Upper lobe of right lung (tissue), 1 donor: ENCODE data around the gene NMNAT2. TPM values are rescaled to one million over a fixed set of nuclear protein-coding genes. Genes with fewer than 3 reads are reported as not detected.
A peak's percentile ranks its signal among the peaks of the same experiment; 100 is the strongest.
"Not testable (repeated sequence)": the region's sequence is repeated elsewhere in the genome, so short reads cannot be mapped to it uniquely, and the experiment has no call there.

Source experiments
- ATAC-seq: fragments of 200-7000 bp; cut with Tn5 transposase; one replicate; pipeline ENCODE4 v1.9.1; 2020; ENCODE audit warnings: mild to moderate bottlenecking, moderate library complexity
- DNase-seq: peaks from one replicate; pipeline ENCODE4 v3.0.0-alpha.2; 2020
- H3K27ac ChIP-seq: fragments of 200-600 bp; one replicate; pipeline ENCODE4 v1.8.0; 2022
- H3K27me3 ChIP-seq: fragments of 200-600 bp; one replicate; pipeline ENCODE4 v1.8.0; 2022; ENCODE audit warnings: mild to moderate bottlenecking
- H3K36me3 ChIP-seq: fragments of 200-600 bp; one replicate; pipeline ENCODE4 v1.8.0; 2022
- H3K4me1 ChIP-seq: fragments of 200-600 bp; one replicate; pipeline ENCODE4 v1.8.0; 2022
- H3K4me3 ChIP-seq: fragments of 200-600 bp; one replicate; pipeline ENCODE4 v1.8.0; 2022; ENCODE audit warnings: mild to moderate bottlenecking
- H3K9me3 ChIP-seq: fragments of 200-600 bp; one replicate; pipeline ENCODE4 v1.8.0; 2022
- intact Hi-C: fragments of 100-400 bp; cut with DNase I; formaldehyde crosslinking; loops from one replicate; pipeline ENCODE4 v1.11.0; 2022
- total RNA-seq: library from RNA; stranded (reverse); fragmentation: NEBNext Ultra II Directional; extraction: Animal tissue kit (Norgen Biotek cat#: 25700); gene quantifications from one replicate; pipeline ENCODE4 v1.2.1, GENCODE V29; 2021
- TF ChIP-seq, protein P1 (sequence below): fragments of 200-600 bp; IDR thresholded peaks from one replicate; pipeline ENCODE4 v1.8.0; 2022; ENCODE audit warnings: antibody characterized with exemption
- donor health status: DM: no; HTN: yes; CAD: no; lungs with severe emphysema.

Gene NMNAT2
- total RNA-seq, 1 donor from 2014 or later = 0.38 TPM

DNA sequence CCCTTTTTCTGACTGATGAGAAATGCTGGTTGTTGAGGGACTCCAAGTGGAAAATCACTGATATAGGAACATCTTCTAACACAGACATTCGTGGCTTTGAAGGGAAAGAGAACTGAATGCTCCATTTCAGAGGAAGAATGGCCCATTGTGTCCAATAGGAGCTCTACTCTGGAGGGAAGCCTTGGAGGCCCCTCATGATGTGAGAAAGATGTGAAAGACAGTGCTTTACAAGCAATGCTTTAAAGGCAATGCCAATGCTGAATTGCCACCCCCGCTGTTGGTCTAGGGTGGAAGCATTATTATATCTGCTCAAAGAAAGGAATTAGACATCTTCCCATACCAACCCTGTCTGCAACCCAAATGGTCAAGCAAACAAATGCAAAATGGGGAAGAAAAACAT is 13.7 kb downstream of the NMNAT2 start:
- Histone ChIP-seq H3K4me3 (no peak overlapping the region), H3K4me1 (no peaks in the 10 kb centered on the region), H3K9me3 (no peaks in the 10 kb centered on the region), H3K27me3 (no peaks in the 10 kb centered on the region), H3K36me3 (no peaks in the 10 kb centered on the region), H3K27ac (no peak overlapping the region)
- no peak for DNase-seq
- TF ChIP-seq, protein P1, sequence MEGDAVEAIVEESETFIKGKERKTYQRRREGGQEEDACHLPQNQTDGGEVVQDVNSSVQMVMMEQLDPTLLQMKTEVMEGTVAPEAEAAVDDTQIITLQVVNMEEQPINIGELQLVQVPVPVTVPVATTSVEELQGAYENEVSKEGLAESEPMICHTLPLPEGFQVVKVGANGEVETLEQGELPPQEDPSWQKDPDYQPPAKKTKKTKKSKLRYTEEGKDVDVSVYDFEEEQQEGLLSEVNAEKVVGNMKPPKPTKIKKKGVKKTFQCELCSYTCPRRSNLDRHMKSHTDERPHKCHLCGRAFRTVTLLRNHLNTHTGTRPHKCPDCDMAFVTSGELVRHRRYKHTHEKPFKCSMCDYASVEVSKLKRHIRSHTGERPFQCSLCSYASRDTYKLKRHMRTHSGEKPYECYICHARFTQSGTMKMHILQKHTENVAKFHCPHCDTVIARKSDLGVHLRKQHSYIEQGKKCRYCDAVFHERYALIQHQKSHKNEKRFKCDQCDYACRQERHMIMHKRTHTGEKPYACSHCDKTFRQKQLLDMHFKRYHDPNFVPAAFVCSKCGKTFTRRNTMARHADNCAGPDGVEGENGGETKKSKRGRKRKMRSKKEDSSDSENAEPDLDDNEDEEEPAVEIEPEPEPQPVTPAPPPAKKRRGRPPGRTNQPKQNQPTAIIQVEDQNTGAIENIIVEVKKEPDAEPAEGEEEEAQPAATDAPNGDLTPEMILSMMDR = no peak
- intact Hi-C loops = no loop called here
- no peak for ATAC-seq

DNA sequence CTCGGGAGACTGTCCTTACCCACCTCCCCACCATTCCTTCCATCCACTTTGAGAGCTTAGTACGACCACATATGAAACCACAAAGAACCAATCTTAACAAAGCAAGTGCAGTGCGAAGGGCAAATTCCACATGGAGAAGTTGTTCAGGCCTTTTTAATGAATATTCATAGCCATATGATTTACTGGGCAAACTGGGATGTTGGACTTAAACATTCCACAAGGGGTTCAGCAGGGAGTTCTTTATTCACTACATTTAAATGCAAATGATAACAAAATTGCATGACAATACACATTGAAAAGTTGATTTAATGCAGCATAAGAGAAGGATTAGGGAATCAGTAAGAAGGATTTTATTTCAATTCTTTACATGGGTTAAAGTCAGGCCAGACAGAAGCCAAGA is 14.7 kb downstream of the NMNAT2 start:
- TF ChIP-seq, protein P1 = no peak
- no peaks in the 10 kb centered on the region for H3K27me3 ChIP-seq
- H3K4me3 ChIP-seq = no peak overlapping the region
- H3K27ac ChIP-seq = no peak overlapping the region
- H3K9me3 ChIP-seq = no peaks in the 10 kb centered on the region
- ATAC-seq (no peak), DNase-seq (no peak)
- H3K36me3 ChIP-seq = no peaks in the 10 kb centered on the region
- H3K4me1 ChIP-seq = no peaks in the 10 kb centered on the region
- intact Hi-C loops = no loop called here

DNA sequence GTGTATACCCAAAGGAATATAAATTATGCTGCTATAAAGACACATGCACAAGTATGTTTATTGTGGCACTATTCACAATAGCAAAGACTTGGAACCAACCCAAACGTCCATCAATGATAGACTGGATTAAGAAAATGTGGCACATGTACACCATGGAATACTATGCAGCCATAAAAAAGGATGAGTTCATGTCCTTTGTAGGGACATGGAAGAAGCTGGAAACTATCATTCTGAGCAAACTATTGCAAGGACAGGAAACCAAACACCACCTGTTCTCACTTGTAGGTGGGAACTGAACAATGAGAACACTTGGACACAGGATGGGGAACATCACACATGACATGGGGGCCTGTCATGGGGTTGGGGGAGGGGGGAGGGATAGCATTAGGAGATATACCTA is 16.6 kb downstream of the NMNAT2 start:
- H3K27ac ChIP-seq, intact Hi-C loops, ATAC-seq, H3K36me3 ChIP-seq, H3K9me3 ChIP-seq, DNase-seq, H3K4me3 ChIP-seq, H3K4me1 ChIP-seq, H3K27me3 ChIP-seq: not testable (repeated sequence)

DNA sequence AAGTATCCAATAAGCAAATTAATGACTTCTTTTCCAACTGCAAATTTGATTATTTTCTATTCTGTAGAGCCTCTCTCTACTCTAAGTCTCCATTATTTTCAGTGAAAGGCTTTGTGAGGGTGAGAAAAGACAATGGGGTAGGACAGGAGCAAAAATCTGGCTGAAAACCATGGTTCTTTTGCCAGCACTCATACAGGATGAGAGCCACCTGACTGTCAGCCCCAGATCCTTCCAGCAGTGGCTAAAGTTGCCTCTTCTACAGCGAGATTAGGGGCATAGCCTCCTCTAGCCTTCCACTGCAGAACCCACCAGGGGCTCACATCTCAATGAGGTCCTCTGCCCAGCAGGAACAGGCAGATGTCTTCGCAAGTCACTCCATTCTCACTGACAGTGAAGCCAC is 23.7 kb downstream of the NMNAT2 start:
- ATAC-seq = no peak
- no peak for DNase-seq
- no peaks in the 10 kb centered on the region for H3K4me1 ChIP-seq
- TF ChIP-seq, protein P1 = no peak
- H3K9me3 ChIP-seq = no peaks in the 10 kb centered on the region
- H3K27ac ChIP-seq = no peak overlapping the region
- H3K36me3 ChIP-seq = no peaks in the 10 kb centered on the region
- H3K4me3 ChIP-seq = no peak overlapping the region
- intact Hi-C loops = no loop called here
- no peaks in the 10 kb centered on the region for H3K27me3 ChIP-seq

DNA sequence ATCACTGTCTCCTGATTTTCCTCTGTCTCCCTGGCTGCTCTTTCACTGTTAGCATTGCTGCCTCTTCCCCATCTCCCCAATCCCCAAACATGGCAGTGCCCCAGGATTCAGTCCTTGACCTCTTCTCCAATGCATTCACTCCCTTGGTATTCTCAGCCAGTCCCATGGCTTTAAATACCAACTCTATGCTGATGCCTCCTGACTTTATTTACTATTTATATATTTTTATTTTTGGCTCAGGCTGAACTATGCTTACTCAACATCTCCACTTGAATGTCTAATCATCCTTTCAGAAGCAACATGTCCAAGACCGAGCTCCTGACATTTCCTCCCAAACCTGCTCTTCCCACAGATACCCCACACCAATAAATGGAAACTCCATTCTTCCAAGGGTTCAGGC is 26.3 kb downstream of the NMNAT2 start:
- no peaks in the 10 kb centered on the region for H3K9me3 ChIP-seq
- no peak overlapping the region for H3K4me3 ChIP-seq
- TF ChIP-seq, protein P1 = no peak
- no peaks in the 10 kb centered on the region for H3K36me3 ChIP-seq
- no peaks in the 10 kb centered on the region for H3K4me1 ChIP-seq
- ATAC-seq = no peak
- no peak for DNase-seq
- intact Hi-C loops = no loop called here
- H3K27ac ChIP-seq = no peak overlapping the region
- H3K27me3 ChIP-seq = no peaks in the 10 kb centered on the region

DNA sequence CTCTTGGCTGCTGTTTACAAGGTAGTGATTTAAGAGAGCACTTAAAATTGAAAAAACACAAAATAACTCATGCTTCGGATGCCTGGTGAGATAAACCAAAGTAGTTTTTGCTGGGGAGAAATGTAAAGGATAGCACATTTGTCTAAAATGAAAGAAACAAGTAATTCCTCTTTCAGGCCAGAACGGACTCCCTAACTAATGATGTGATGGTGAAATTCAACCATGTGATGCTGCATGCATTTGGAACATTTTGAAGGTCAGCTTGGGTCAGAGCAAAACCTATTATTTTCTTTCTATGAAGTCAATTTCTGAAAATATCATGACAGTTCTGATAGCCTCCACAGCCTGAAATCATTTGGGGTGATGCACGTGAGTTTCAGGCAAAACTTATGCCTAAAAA is 27.6 kb downstream of the NMNAT2 start:
- ATAC-seq = peak; percentile 33
- Histone ChIP-seq H3K4me3 (no peak overlapping the region), H3K4me1 (no peaks in the 10 kb centered on the region), H3K27me3 (no peaks in the 10 kb centered on the region), H3K27ac (no peak overlapping the region), H3K9me3 (no peaks in the 10 kb centered on the region), H3K36me3 (no peaks in the 10 kb centered on the region)
- DNase-seq = no peak
- intact Hi-C loops = no loop called here
- TF ChIP-seq, protein P1 = no peak
